ENCODE results near the gene HERC4. TPM values are rescaled to one million over a fixed set of nuclear protein-coding genes. Genes with fewer than 3 reads are reported as not detected.

HERC4 gene
- total RNA-seq, 1 experiment from 2014 or later = 36.5 TPM

DNA sequence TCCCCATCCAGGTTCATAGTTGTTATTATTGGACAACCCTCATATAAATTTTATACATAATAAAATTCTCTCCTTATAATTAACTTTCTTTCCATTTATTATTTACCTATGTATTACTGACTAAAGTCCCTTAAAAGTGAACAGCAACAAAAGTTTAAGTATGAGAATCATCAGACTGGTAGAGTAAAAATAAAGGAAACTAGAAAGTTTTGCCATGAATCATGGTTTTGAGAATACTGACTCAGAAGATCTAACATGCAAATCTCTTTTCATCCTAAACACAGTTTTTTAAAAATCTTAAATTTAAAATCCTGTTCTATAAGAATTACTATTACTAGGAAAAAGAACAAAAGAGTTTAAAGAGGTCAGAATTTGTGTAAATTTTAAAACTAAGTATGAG is 32.1 kb downstream of the HERC4 start:
- no TSS peak for BruUV-seq (replicated peaks)
- RAD21 ChIA-PET (ENCODE audit: low non-redundant PET in 1 of 2, low total read pairs in 2 of 2, uncharacterized antibody in 2 of 2, unreplicated experiment in 2 of 2) = no interaction called here

GRCh38 chr10:68032113-68032512 is 43.0 kb downstream of the HERC4 start:
- intact Hi-C loops (cut with micrococcal nuclease) = loop anchor here (5.0 kb wide), 1 partner anchor 100 kb away; no protein-coding TSS in a partner anchor
- H4K20me1 ChIP-seq (ENCODE audit: insufficient read depth) = no peaks in the 10 kb centered on the region
- ChIA-PET POLR2A (interaction anchor here (0.6 kb wide), 1 partner anchor 1398 kb away, joined by 4 read pairs; no protein-coding TSS in a partner anchor), RAD21 (ENCODE audit: low non-redundant PET in 1 of 2, low total read pairs in 2 of 2, uncharacterized antibody in 2 of 2, unreplicated experiment in 2 of 2) (no interaction called here), CTCF (no interaction called here)
- DNase-seq (ENCODE audit: low read depth, low spot score) (no peak), ATAC-seq (no peak)
- no peaks in the 10 kb centered on the region for H3K79me2 ChIP-seq (ENCODE audit: insufficient read depth, low read length)
- no TSS peak for BruUV-seq (replicated peaks)
- H3K4me3 ChIP-seq (replicated peaks in 1 of 2; ENCODE audit: low read depth in 1 of 2, low read length in 2 of 2) = no peak overlapping the region
- no peaks in the 10 kb centered on the region for H3K9me3 ChIP-seq (ENCODE audit: control insufficient read depth in 1 of 2, insufficient read depth in 1 of 2, low read depth in 1 of 2, low read length in 2 of 2)
- peaks cover 3 to 8% of the 10 kb centered on the region in 2 experiments; a peak in 3 of 4 replicates for H3K36me3 ChIP-seq (ENCODE audit: control insufficient read depth in 1 of 2, insufficient read depth in 2 of 2, low read length in 2 of 2)
- no peak overlapping the region for H2AFZ ChIP-seq (ENCODE audit: low read depth, low read length, poor library complexity, severe bottlenecking)
- no peaks in the 10 kb centered on the region for H3K4me1 ChIP-seq (ENCODE audit: control insufficient read depth in 1 of 2, insufficient read depth in 2 of 2, low read length in 2 of 2)
- no peak overlapping the region for H3K27ac ChIP-seq (ENCODE audit: low read depth, low read length)
- TF ChIP-seq CEBPB (IDR thresholded peaks at IDR 0.05; ENCODE audit: low read depth) (no peak), ZNF274 (IDR thresholded peaks at IDR 0.05; ENCODE audit: low read depth, low read length) (no peak), MAX (IDR thresholded peaks at IDR 0.05) (no peak), CBX3 (IDR thresholded peaks at IDR 0.05; ENCODE audit: low read depth) (no peak), FOSL1 (IDR thresholded peaks at IDR 0.05; ENCODE audit: low read depth) (no peak), TCF7L2 (IDR thresholded peaks at IDR 0.05; ENCODE audit: borderline replicate concordance, extremely low read depth, insufficient read depth, insufficient read length) (no peak), SRF (IDR thresholded peaks at IDR 0.05; ENCODE audit: low read depth) (no peak), SP1 (IDR thresholded peaks at IDR 0.05; ENCODE audit: low read depth) (no peak), RAD21 (IDR thresholded peaks at IDR 0.05; ENCODE audit: low read depth) (no peak)
- TF ChIP-seq, protein P1, sequence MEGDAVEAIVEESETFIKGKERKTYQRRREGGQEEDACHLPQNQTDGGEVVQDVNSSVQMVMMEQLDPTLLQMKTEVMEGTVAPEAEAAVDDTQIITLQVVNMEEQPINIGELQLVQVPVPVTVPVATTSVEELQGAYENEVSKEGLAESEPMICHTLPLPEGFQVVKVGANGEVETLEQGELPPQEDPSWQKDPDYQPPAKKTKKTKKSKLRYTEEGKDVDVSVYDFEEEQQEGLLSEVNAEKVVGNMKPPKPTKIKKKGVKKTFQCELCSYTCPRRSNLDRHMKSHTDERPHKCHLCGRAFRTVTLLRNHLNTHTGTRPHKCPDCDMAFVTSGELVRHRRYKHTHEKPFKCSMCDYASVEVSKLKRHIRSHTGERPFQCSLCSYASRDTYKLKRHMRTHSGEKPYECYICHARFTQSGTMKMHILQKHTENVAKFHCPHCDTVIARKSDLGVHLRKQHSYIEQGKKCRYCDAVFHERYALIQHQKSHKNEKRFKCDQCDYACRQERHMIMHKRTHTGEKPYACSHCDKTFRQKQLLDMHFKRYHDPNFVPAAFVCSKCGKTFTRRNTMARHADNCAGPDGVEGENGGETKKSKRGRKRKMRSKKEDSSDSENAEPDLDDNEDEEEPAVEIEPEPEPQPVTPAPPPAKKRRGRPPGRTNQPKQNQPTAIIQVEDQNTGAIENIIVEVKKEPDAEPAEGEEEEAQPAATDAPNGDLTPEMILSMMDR (IDR thresholded peaks at IDR 0.05 in 2 of 3, conservative IDR thresholded peaks at IDR 0.05 in 1 of 3; ENCODE audit: borderline replicate concordance in 1 of 3, insufficient read depth in 1 of 3, low read depth in 2 of 3, low read length in 2 of 3) = no peak
- TF ChIP-seq, protein P2, sequence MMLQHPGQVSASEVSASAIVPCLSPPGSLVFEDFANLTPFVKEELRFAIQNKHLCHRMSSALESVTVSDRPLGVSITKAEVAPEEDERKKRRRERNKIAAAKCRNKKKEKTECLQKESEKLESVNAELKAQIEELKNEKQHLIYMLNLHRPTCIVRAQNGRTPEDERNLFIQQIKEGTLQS (IDR thresholded peaks at IDR 0.05) = no peak
- H3K27me3 ChIP-seq (ENCODE audit: insufficient read depth, low read length) = no peaks in the 10 kb centered on the region
- H3K9ac ChIP-seq (ENCODE audit: low read length) = no peak overlapping the region
- no peak overlapping the region for H3K4me2 ChIP-seq (ENCODE audit: low read length)
- no peaks in the 10 kb centered on the region for H3K9me2 ChIP-seq (ENCODE audit: insufficient read depth)

More for the DNA sequence above, 32.1 kb downstream of the HERC4 start:
- ChIA-PET CTCF (no interaction called here), POLR2A (no interaction called here)
- Histone ChIP-seq H3K9me3 (ENCODE audit: control insufficient read depth in 1 of 2, insufficient read depth in 1 of 2, low read depth in 1 of 2, low read length in 2 of 2) (no peaks in the 10 kb centered on the region), H2AFZ (ENCODE audit: low read depth, low read length, poor library complexity, severe bottlenecking) (no peak overlapping the region), H3K4me2 (ENCODE audit: low read length) (no peak overlapping the region), H3K9ac (ENCODE audit: low read length) (no peak overlapping the region), H3K4me3 (replicated peaks in 1 of 2; ENCODE audit: low read depth in 1 of 2, low read length in 2 of 2) (no peak overlapping the region), H3K4me1 (ENCODE audit: control insufficient read depth in 1 of 2, insufficient read depth in 2 of 2, low read length in 2 of 2) (no peaks in the 10 kb centered on the region), H4K20me1 (ENCODE audit: insufficient read depth) (no peaks in the 10 kb centered on the region), H3K79me2 (ENCODE audit: insufficient read depth, low read length) (peaks cover 11% of the 10 kb centered on the region), H3K27ac (ENCODE audit: low read depth, low read length) (no peak overlapping the region), H3K27me3 (ENCODE audit: insufficient read depth, low read length) (no peaks in the 10 kb centered on the region), H3K36me3 (ENCODE audit: control insufficient read depth in 1 of 2, insufficient read depth in 2 of 2, low read length in 2 of 2) (peaks cover 0 to 2% of the 10 kb centered on the region in 2 experiments; a peak in 2 of 4 replicates), H3K9me2 (ENCODE audit: insufficient read depth) (no peaks in the 10 kb centered on the region)
- intact Hi-C loops (cut with micrococcal nuclease) = no loop called here
- ATAC-seq = no peak
- no peak for DNase-seq (ENCODE audit: low read depth, low spot score)
- TF ChIP-seq SIN3A (IDR thresholded peaks at IDR 0.05; ENCODE audit: low read depth) (no peak), YY1 (IDR thresholded peaks at IDR 0.05; ENCODE audit: extremely low read depth, insufficient replicate concordance, low read depth, low read length) (no peak), JUND (IDR thresholded peaks at IDR 0.05) (no peak), ELF1 (IDR thresholded peaks at IDR 0.05; ENCODE audit: borderline replicate concordance, low read depth) (no peak), FOSL1 (IDR thresholded peaks at IDR 0.05; ENCODE audit: low read depth) (no peak), ZBTB33 (IDR thresholded peaks at IDR 0.05; ENCODE audit: extremely low read depth, insufficient replicate concordance, low read length) (no peak), EZH2phosphoT487 (IDR thresholded peaks at IDR 0.05; ENCODE audit: borderline replicate concordance) (no peak)
